Smooth muscle cell (in vitro differentiated cells): ENCODE results near the gene ZBTB49. TPM values are rescaled to one million over a fixed set of nuclear protein-coding genes. Genes with fewer than 3 reads are reported as not detected.

Experiments used
- DNase-seq: peaks from one replicate; lab custom pipeline; 2025; ENCODE audit not compliant: unreplicated experiment; lab: John Stamatoyannopoulos, UW
- H2AFZ ChIP-seq: fragments of 200-600 bp; sonication (generic); 2 replicates; pipeline ENCODE4 v1.6.0; 2016; ENCODE audit warnings: antibody characterized with exemption, low read depth, mild to moderate bottlenecking
- H3F3A ChIP-seq: fragments of 200-600 bp; sonication (generic); 2 replicates; pipeline ENCODE4 v1.6.0; 2017; ENCODE audit warnings: antibody characterized with exemption, low read depth
- H3K27ac ChIP-seq: fragments of 200-600 bp; sonication (generic); 2 replicates; pipeline ENCODE4 v1.5.1; 2016; ENCODE audit warnings: low read depth, mild to moderate bottlenecking
- H3K27me3 ChIP-seq: fragments of 200-600 bp; sonication (generic); 2 replicates; pipeline ENCODE4 v1.6.1; 2016; ENCODE audit warnings: low read depth, mild to moderate bottlenecking
- H3K36me3 ChIP-seq: fragments of 200-600 bp; sonication (generic); 2 replicates; pipeline ENCODE4 v1.5.1; 2016; ENCODE audit warnings: low read depth
- H3K4me1 ChIP-seq: fragments of 200-600 bp; sonication (generic); 2 replicates; pipeline ENCODE4 v1.5.1; 2016; ENCODE audit warnings: low read depth
- H3K4me2 ChIP-seq: fragments of 200-600 bp; sonication (generic); 2 replicates; pipeline ENCODE4 v1.6.0; 2016; ENCODE audit warnings: mild to moderate bottlenecking
- H3K4me3 ChIP-seq: fragments of 200-600 bp; sonication (generic); 2 replicates; pipeline ENCODE4 v1.5.1; 2016; ENCODE audit warnings: mild to moderate bottlenecking
- H3K79me2 ChIP-seq: fragments of 200-600 bp; sonication (generic); 2 replicates; pipeline ENCODE4 v1.6.0; 2016; ENCODE audit warnings: low read depth, mild to moderate bottlenecking
- H3K9ac ChIP-seq: fragments of 200-600 bp; sonication (generic); 2 replicates; pipeline ENCODE4 v1.6.0; 2016; ENCODE audit warnings: low read depth
- H3K9me3 ChIP-seq: fragments of 200-600 bp; sonication (generic); replicated peaks from 2 replicates; pipeline ENCODE4 v1.5.1; 2016; ENCODE audit warnings: low read depth
- H4K20me1 ChIP-seq: fragments of 200-600 bp; sonication (generic); 2 replicates; pipeline ENCODE4 v1.6.0; 2016; ENCODE audit warnings: low read depth
- CTCF ChIP-seq: fragments of 200-600 bp; sonication (generic); IDR thresholded peaks from 2 replicates; pipeline ENCODE4 v1.5.1; 2017; ENCODE audit warnings: borderline replicate concordance, mild to moderate bottlenecking, antibody characterized with exemption; ENCODE audit not compliant: insufficient read depth, poor library complexity, severe bottlenecking
- WGBS: methylation state at CpG from one replicate; pipeline ENCODE4 v1.1.7; 2016; ENCODE audit warnings: low lambda C conversion rate; 5-methylcytosine and 5-hydroxymethylcytosine counted together
- polyA plus RNA-seq: library from polyadenylated mRNA; unstranded; fragments of >200 nt; fragmentation: Nextera tagmentation; extraction: Ambion mirVana; gene quantifications from 2 replicates; pipeline ENCODE4 v1.2.1, GENCODE V29; 2016
- total RNA-seq: library from RNA; depleted of rRNA; stranded (reverse); fragments of >200 nt; gene quantifications from 2 replicates; pipeline ENCODE4 v1.2.3, GENCODE V29; 2014

ZBTB49 gene
- total and polyA plus RNA-seq, 2 experiments from 2014 or later = 4.2 to 6.3 TPM

DNA sequence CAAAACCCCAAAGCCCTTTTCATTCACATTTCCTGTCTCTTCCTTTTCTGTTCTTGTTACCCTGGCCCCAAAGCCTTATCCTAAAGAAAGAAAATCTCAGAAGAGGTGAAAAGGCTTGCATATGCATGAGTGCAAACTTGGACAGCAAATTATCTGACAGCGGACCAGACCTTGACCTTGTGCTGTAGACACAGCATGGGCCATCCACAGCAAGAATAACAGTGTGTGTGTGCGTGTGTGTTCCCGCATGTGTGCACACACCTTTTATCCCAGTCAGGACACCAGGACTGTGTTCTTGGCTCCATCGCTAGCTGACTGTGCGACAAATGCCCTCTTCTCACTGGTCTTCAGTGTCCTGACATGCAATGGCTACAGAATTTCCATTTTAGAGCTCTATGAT, 35.3 kb downstream of the ZBTB49 start:
- H3K4me2 ChIP-seq = no peak overlapping the region
- no peak overlapping the region for H2AFZ ChIP-seq
- H3K27me3 ChIP-seq = no peaks in the 10 kb centered on the region
- no peak for TF ChIP-seq CTCF
- no peaks in the 10 kb centered on the region for H4K20me1 ChIP-seq
- no peaks in the 10 kb centered on the region for H3K79me2 ChIP-seq
- H3K9me3 ChIP-seq = no peaks in the 10 kb centered on the region
- no peaks in the 10 kb centered on the region for H3F3A ChIP-seq
- H3K27ac ChIP-seq = no peak overlapping the region
- no peaks in the 10 kb centered on the region for H3K4me1 ChIP-seq
- H3K4me3 ChIP-seq = no peak overlapping the region
- 90% methylated on average over 5 of the region's 5 CpGs for WGBS
- no peaks in the 10 kb centered on the region for H3K36me3 ChIP-seq
- no peak overlapping the region for H3K9ac ChIP-seq
- no peak for DNase-seq

GRCh38 chr4:4326166-4326565, 36.1 kb downstream of the ZBTB49 start:
- Histone ChIP-seq H3K4me3 (no peak overlapping the region), H3K9me3 (no peaks in the 10 kb centered on the region), H3K27ac (no peak overlapping the region), H3F3A (no peaks in the 10 kb centered on the region), H4K20me1 (no peaks in the 10 kb centered on the region), H3K27me3 (no peaks in the 10 kb centered on the region), H3K4me1 (no peaks in the 10 kb centered on the region), H3K9ac (no peak overlapping the region), H3K4me2 (no peak overlapping the region), H2AFZ (no peak overlapping the region), H3K36me3 (no peaks in the 10 kb centered on the region), H3K79me2 (no peaks in the 10 kb centered on the region)
- DNase-seq = no peak
- 100% methylated on average over 4 of the region's 4 CpGs for WGBS
- TF ChIP-seq CTCF = no peak

DNA sequence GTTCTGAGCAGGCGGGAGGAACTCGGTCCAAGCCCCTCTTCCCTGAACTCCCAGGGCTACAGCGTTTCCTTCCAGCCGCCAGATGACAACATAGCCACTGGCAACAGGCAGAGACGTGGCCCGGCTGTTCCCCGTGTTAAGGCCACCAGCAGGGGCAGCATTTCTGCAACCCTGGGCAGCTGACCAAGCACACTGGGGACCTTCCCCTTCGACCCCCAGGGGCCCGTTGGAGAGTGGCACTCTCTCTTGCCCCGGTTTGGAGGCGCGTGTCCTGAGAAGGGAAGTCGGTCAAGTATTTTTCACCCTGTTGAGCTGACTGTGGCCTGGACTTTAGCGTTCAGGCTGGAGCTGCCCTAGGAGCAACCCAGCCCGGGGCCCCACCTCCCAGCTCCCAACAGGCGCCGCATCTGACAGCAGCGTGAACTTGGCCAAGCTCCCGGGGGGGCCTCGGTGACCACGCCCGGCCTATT, 37.6 kb downstream of the ZBTB49 start:
- Histone ChIP-seq H3K9me3 (no peaks in the 10 kb centered on the region), H3K4me1 (no peaks in the 10 kb centered on the region), H3K4me2 (no peak overlapping the region), H3F3A (no peaks in the 10 kb centered on the region), H4K20me1 (no peaks in the 10 kb centered on the region), H3K36me3 (no peaks in the 10 kb centered on the region), H3K27ac (no peak overlapping the region), H3K4me3 (no peak overlapping the region), H3K27me3 (no peaks in the 10 kb centered on the region), H3K79me2 (no peaks in the 10 kb centered on the region), H2AFZ (peak overlapping the region; percentile 86), H3K9ac (no peak overlapping the region)
- TF ChIP-seq CTCF = peak; percentile 36
- 43% methylated on average over 22 of the region's 22 CpGs for WGBS
- DNase-seq = no peak

DNA sequence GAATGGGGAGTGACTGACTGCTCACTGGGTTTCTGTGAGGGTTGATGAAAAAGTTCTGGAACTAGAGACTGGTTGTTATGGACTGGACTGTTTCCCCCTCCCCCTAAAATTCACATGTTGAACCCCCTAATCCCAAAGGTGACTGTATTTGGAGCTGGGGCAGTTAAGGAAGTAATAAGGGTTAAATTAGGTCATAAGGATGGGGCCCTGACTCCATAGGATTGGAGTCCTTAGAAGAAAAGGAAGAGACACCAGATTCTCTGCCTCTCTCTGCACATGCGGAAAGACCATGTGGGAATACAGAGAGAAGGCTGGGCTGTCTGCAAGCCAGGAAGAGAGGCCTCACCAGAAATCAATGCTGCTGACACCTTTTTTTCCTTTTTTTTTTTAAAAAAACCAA, 38.2 kb downstream of the ZBTB49 start:
- Histone ChIP-seq H3K9ac (no peak overlapping the region), H3K36me3 (no peaks in the 10 kb centered on the region)
- TF ChIP-seq CTCF = no peak

More for the DNA sequence above, 38.2 kb downstream of the ZBTB49 start:
- H4K20me1 ChIP-seq = no peaks in the 10 kb centered on the region
- no peak overlapping the region for H3K4me3 ChIP-seq
- no peaks in the 10 kb centered on the region for H3K79me2 ChIP-seq
- no peak for DNase-seq
- no peak overlapping the region for H2AFZ ChIP-seq
- 91% methylated on average over 1 of the region's 1 CpG for WGBS
- no peak overlapping the region for H3K27ac ChIP-seq
- H3K4me2 ChIP-seq = no peak overlapping the region
- no peaks in the 10 kb centered on the region for H3F3A ChIP-seq
- H3K9me3 ChIP-seq = no peaks in the 10 kb centered on the region
- no peaks in the 10 kb centered on the region for H3K4me1 ChIP-seq
- no peaks in the 10 kb centered on the region for H3K27me3 ChIP-seq
